ENCODE data around the gene MOCS3.

DNA sequence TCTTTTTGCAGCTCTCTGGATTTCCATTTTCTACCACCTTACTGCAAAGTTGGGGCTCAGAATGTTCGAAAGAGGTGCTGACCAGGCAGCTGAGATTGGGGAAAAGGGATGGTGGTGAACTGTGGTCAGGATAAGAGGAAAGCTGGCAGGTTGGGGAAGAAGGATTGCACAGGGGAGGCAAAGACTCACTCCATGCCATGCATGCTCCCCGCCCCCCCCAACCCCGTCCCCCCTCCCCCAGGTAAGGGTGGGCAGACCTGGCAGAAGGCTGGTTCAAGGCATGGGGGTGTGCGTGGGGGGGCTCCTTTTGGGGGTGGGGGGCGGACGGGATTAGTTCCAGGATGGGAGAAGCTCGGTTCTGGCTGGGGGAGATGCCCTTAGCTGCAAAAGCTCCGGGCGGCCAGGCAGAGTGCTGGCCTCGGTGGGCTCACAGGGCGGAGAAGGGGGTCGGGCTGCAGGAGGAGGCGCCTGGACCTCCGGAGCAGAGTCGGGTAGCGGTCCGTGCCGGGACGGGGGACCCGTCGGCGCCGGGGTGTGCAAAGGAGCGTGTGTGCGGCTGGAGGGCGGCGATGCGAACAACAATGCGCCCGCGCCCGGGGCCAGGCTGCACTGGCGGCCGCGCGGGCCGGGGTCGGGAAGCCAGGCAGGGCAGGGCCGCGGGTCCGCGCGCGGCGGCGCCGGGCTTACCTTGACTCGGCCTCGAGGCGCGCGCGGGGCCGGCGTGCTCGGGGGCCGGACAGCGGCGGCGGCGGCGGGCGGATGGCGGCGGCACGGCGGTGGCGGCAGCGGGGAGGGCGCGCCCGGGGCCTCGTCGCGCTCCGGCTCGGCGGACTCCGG, 28.3 kb upstream of the MOCS3 start:
- no peak for TF ChIP-seq CTCF (IDR thresholded peaks at IDR 0.05)
- no peak for TF ChIP-seq POLR2A (IDR thresholded peaks at IDR 0.05)
